GM21576 (cell line): ENCODE measurements around the gene TRAF5.
"Not testable (repeated sequence)": the region's sequence is repeated elsewhere in the genome, so short reads cannot be mapped to it uniquely, and the experiment has no call there.

Experiments used
- ATAC-seq: cut with Tn5 transposase; IDR thresholded peaks from one replicate; pipeline ENCODE4 v1.9.1; 2021; ENCODE audit warnings: mild to moderate bottlenecking, moderate library complexity; ENCODE audit not compliant: unreplicated experiment

TRAF5 gene

GRCh38 chr1:211326528-211327345 is at the start of gene TRAF5:
Gene TRAF5 (plus strand): TSS chr1:211326833. CDS start chr1:211353240, 26,407 bp downstream.
- peak; percentile 23 for ATAC-seq

DNA sequence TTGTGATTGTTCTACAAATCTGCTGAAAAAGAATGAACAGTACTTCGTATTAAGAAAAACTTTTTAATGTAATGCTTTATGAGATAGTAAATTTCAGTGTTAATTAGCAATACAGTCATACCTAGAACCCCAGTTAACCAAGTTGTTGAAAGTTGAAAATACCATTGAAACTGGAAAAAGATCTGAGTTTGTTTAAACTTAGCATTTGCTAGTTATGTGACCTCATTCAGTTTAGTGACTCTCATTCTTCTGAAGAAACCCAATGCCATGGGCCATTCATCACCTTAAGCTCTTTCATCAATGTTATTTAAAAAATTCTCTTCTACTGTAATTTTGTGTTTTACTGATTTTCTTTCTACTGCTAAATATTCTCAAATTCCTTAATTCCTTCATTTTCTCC is 47.3 kb upstream of the TRAF5 start:
- ATAC-seq: no peak

GRCh38 chr1:211280910-211281309 is 45.7 kb upstream of the TRAF5 start:
- no peak for ATAC-seq

GRCh38 chr1:211281320-211282022 is 45.2 kb upstream of the TRAF5 start:
- no peak for ATAC-seq

GRCh38 chr1:211282023-211282373 is 44.6 kb upstream of the TRAF5 start:
- no peak for ATAC-seq

- ATAC-seq: no peak
Observed at GRCh38 chr1:211285196-211285595, 41.4 kb upstream of the TRAF5 start.

DNA sequence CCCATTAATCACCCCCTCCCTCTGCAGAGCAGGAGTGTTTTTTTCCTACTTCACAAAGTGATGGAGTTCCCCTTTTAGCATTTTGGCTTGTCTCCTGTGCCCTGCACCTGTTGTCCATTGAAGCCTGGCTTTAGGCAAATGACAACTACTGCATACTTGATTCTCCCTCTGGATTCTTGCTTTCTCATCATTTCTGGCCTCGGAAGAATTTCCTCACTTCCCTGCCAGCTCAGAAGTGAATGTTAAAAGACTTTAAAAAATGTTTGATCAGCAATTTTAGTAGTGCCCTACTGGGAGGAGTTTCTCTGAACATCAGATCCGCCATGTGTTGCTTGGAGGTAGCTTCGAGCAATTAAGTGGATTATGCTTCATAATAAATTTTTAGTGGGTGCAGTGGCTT is 39.4 kb upstream of the TRAF5 start:
- no peak for ATAC-seq

- no peak for ATAC-seq
Observed at GRCh38 chr1:211292411-211292810, 34.2 kb upstream of the TRAF5 start.

DNA sequence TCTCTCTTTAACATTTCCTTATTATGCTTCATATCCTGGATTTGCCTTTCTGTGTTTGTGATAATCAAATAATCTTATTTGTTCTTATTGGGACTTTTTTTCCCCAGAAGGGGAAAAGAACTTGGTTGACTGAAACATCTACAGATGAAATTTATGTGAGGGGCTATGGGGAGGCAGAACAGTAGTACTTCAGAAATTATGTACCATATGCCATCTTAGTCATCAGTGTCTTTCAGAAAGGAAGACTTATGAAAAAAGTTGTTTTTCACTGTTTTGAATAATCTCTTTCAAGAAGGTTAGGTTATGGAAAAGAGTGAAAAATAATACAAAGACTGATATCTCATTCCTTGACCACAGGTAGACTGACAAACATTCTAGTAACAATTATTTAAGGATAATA is 30.2 kb upstream of the TRAF5 start:
- ATAC-seq: no peak

DNA sequence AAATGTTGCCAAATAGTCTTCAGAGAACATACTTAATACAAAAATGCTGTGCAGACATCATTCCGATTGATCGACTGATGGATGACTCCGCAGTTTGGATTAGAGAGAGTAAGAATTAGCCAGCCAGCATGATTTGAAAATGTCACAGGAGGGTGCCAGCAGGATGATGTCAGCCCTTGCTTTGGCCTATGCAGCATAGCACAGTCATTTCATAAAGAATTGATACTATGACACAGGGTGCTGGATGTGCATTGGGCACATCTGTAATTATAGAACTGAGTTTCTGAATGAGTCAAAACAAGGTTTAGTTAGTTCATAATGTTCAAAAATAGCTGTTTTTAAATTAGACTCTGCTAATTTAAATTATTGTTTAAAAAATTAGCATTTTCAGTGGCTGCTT is 21.6 kb upstream of the TRAF5 start:
- ATAC-seq: peak; percentile 98

DNA sequence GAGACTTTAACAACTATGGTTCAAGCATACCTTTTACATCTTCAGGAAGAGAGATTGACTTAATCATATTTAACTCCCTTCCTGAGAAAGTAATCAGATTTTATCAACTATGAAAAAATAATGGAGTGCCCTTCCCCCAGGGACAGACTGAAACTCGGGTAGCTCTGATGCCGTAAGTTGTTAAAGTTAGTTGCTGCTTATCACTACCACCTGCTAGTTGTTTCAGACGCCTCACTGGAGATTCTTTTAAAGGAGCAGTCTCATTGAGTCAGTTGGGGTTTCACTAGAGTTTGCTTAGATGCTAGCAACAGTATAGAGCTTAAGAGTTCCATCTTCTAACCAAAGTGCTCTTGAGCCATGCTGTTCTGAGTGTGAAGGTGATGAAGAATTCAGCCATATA is 17.0 kb upstream of the TRAF5 start:
- no peak for ATAC-seq

- ATAC-seq: no peak
Observed at GRCh38 chr1:211313392-211313791, 13.2 kb upstream of the TRAF5 start.

GRCh38 chr1:211318576-211319280 is 7.9 kb upstream of the TRAF5 start:
- no peak for ATAC-seq

DNA sequence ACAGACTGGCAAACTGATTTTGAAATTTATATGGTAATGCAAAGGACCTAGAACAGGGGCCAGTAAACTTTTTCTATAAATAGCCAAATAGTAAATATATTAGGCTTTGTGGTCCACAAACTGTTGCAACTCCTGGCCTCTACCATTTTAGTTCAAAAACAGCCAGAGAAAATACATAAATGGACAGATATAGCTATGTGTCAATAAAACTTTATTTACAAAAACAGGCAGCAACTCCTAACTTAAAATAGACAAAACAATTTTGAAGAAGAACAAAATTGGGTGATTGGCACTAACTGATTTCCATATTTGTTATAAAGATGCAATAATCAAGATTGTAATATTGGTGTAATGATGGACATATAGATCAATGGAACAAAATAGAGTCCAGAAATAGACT is 6.7 kb upstream of the TRAF5 start:
- no peak for ATAC-seq

DNA sequence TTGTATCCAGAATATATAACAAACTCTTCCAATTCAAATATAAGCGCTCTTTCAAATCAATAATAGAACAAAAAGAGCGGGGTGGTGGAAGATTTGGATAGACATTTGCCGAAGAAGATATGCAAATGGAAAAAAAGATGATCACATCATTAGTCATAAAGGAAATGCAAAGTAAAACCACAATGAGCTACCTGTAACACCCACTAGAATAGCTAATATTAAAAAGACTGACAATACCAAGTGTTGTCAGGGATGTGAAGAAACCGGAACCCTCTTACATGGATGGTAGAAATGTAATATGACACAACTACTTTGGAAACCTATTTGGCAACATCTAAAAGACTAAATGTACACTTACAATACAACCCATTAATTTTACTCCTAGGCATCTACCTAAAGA is 5.7 kb upstream of the TRAF5 start:
- no peak for ATAC-seq

DNA sequence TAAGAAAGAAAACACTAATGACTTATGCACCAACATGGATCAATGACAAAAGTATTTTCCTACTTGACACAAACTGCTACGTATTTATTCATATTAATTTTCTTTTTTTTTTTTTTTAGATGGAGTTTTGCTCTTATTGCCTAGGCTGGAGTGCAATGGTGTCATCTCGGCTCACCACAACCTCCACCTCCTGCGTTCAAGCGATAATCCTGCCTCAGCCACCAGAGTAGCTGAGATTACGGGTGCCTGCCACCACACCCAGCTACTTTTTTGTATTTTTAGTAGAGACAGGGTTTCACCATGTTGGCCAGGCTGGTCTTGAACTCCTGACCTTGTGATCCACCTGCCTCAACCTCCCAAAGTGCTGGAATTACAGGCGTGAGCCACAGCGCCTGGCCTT is 5.0 kb upstream of the TRAF5 start:
- ATAC-seq: not testable (repeated sequence)

GRCh38 chr1:211323156-211324063 is 3.2 kb upstream of the TRAF5 start:
- ATAC-seq: peak; percentile 44

- no peak for ATAC-seq
Observed at GRCh38 chr1:211324992-211325775, 1.4 kb upstream of the TRAF5 start.

- ATAC-seq: no peak
Observed at GRCh38 chr1:211326140-211326527, 499 bp upstream of the TRAF5 start.

DNA sequence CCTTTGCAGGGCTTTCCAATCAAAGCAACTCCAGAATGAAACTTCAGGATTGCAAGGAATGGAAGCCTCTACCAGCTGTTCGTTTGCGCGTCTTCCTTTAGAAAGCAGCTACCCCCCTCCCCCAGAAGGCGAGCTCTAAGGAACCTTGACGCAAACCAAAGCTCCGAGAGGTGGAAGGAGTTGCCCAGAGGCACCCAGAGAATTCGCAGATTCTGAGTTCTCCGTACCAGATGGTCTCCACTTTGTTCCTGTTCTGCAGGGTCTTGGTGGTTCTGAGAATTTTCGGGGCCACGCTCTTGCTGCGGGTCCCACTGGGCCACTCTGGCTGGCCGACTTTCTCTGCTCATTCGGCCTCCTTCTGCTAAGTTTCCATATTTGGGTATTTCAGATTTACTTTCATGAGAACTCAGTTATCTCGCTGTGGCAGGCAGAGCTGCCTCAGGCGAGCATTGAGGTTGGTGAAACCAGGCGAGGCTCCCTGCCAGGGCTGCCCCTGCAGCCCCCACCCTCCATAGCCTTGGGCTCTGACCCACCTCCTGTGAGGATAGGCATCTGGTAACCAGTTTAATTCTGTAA is 801 bp downstream of the TRAF5 start:
- ATAC-seq: peak; percentile 32
